HG03457 (cell line): Measurements from ENCODE around the gene JAZF1.
"Not testable (repeated sequence)": the region's sequence is repeated elsewhere in the genome, so short reads cannot be mapped to it uniquely, and the experiment has no call there.

Source experiments
- ATAC-seq: cut with Tn5 transposase; IDR thresholded peaks from one replicate; pipeline ENCODE4 v1.9.1; 2021; ENCODE audit warnings: moderate number of reproducible peaks; ENCODE audit not compliant: unreplicated experiment

The JAZF1 gene

DNA sequence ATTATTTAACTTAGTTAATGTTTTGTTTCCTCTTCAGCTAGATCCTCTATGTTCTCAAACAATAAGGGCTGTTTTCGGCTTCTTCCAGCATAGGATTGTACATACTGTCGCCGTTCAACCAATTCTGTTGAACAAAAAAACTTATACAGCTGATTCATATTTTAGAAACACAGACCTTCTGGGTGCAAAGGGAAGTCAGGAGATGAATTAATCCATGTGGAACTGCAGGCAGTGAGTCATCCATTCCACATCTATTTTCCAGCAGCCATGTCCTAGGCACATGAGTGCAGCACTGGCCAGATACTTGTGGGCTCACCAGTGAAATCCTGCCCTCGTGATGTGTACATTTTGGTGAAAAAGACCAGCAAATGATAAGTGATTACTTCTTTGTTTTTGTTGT lies 163.2 kb downstream of the JAZF1 start:
- no peak for ATAC-seq

DNA sequence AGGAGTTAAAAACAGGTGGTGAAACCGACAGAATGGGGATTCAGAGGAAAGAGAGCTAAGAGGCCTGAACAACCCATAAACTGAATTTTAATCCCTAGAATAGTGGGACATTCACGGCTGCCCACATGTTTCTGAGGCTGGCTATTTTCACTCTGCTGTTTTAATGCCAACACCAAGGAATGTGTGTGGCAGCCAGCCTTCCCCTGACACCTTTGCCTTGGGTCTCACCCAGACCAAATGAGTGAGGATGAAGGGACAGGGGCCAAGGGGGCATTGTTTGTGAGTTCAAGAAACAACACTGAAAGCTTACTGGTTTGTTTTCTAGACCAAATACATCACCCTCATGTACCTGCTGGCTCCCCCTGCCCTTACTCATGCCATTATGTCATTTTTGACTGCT lies 164.3 kb downstream of the JAZF1 start:
- ATAC-seq: no peak

DNA sequence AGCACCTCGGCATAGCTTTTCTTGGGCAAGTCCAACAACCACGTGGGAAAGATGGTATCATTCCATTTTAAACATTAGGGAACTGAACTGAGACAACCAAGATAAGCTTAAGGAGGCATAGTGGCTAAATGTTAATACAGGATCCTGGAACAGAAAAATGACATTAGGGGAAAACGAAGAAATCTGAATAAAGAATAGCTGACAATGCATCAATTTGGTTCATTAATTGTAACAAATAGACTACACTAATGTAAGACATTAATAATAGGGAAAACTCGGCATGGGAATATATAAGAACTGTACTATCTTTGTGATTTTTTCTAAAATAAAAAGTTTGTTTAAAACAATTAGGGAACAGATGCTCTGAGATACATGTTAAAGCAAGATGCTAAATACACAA lies 165.4 kb downstream of the JAZF1 start:
- ATAC-seq: no peak

DNA sequence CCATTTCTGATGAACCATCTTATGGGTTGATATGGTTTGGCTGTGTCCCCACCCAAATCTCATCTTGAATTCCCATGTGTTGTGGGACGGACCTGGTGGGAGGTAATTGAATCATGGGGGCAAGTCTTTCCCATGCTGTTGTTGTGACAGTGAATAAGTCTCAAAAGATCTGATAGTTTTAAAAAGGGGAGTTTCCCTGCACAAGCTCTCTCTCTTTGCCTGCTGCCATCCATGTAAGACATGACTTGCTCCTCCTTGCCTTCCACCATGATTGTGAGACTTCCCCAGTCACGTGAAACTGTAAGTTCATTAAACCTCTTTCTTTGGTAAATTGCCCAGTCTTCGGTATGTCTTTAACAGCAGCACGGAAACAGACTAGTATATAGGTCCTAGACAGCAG lies 166.3 kb downstream of the JAZF1 start:
- not testable (repeated sequence) for ATAC-seq

DNA sequence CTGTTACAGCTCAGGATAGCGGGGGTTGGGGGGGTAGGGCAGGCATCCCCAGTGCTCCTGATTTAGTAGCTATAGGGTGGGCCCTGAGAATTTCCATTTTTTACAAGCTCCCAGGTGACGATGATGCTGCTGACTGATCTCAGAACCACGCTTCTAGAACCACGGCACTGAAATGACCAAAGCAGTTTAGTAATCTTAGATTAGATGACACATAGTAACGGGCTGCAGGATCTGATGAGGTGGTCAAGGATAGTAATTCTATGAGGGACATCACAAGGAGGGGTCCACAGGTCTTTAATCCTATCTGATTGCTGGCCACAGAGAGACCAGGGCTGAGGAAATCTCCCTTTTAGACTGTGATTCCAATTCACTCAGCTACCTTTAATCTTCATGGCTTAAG lies 167.2 kb downstream of the JAZF1 start:
- no peak for ATAC-seq

DNA sequence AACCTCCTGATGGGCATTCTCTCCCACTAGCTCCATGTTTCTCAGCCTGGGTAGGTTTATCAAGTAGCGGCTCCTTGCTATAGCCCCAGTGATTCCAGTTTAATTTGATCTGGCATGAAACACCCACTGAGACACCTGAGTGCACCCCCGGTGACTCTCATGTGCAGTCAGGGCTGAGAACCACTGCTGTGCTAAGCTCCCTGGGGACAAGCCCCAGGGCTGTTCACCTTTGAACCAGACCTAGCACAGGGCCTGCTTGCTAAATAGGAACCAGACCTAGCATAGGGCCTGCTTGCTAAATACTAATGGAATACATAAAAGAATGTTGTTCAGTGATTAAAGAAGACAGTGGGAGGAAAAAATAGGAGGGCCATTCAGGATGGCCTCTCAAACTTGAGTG lies 167.6 kb downstream of the JAZF1 start:
- ATAC-seq: no peak

DNA sequence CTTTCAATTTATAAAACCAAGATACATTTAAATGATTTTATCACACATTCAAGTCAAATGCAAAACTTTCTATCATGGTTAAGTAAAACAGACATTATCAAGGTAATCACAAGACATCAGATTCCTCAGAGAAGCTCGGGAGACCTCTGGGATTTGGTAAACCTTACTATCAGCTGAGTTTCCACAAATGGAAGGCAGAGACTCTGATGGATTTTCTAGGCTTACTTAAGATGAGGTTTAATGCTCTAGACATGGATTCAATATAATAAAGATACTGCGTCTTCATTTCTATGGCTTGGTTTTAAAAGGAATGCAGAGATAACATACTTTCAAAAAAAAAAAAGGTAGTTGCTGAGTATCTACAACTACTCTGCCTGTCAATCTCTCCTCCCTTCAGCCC lies 171.7 kb downstream of the JAZF1 start:
- ATAC-seq: no peak

DNA sequence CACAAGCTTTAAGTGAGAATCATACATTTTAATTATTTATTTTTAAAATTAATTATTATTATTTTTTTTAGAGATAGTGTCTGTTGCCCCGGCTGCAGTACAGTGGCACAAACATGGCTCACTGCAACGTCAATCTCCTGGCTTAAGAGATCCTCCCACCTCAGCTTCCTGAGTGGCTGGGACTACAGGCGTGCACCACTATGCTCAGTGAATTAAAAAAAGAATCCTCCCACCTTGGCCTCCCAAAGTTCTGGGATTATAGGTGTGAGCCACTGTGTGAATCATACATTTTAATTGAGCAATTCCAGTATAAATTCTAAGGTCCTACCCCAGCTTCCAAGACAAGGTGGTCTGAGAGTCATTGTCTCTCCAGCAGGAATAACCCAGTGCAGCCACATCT lies 172.4 kb downstream of the JAZF1 start:
- ATAC-seq: no peak

DNA sequence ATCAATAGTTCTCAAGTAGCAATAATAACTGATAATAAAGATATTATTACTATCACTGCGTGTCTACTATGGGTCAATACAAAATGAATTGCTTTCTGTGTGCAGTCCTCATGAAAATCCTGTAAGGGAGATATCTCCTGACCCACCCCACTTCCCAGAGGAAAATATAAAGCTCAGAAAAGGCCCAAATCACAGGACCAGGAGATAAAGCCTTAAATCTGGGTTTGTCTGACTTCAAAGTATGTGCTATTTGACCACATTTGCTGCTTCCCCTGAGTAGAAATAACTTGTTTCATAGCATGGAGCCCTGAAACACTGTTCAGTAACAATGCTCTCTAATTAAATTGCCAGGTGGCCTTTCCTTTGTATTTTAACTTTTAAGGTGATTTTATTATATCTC lies 174.1 kb downstream of the JAZF1 start:
- no peak for ATAC-seq

DNA sequence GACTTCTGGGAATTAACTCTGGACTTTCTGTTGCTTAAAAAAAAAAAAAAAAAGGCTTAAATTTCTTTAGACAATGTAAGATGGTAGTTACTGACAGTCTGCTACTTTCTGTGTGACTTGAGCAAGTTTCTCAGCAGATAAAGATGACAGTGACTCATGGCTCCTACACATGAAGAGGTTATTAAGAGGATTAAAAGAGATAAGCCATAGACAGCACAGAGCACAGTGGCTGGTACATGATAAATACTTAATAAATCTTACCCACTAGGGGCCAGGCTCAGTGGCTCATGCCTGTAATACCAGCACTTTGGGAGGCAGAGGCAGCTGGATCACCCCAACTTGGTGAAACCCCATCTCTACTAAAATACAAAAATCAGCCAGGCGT lies 174.8 kb downstream of the JAZF1 start:
- ATAC-seq: no peak

DNA sequence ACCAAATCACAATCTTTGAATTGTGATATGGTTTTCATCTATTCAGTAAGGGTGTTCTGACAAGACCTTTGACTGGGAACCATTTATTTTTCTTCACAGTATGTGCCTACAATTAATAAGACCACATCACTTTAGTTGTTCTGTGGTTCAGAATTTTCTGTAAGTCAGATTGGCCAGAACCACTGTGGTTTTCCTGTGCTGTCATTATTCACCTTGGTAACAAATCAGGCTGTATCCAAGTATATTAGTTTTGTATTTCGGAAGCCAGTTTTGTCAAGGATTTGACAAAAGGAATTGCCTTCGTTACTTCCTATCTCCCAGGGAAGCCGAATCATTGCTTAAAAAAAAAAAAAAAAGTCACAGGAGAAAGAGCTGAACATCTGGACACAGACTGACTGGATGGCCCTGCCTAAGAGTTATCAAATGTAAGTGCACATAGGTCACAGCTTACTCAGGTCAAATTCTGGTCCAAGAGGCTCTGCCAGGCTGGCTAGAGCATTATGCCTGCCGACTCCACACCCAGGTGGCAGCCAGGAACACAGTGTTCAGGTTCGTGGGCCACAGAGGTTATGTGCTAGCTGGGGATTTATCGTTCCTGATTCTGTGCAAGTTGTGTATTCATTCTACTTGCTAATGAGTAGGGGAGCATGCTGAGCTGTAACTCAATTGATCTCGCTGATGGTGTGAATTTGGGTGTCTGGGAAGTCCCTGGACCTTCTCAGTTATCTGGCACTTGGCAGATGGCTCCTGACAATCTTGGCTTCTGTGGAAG lies 175.3 kb downstream of the JAZF1 start:
- ATAC-seq: no peak

DNA sequence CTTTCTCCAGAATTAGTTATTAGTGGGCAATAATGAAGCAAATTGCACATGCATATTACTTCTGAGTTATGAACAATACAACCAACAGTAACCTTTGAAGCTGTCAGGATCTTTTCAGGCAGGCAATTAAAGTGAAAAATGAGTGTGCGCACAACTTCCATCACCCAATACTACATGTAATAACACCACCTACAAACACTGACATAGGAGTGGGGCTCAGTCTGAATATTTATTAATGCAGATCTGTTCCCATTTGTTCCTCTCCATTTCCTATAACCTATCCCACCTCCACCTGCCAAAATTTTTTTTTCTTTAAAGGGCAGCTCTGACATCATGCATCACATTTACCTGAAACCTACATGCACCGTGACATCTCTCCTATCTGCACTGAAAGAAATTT lies 177.2 kb downstream of the JAZF1 start:
- no peak for ATAC-seq

DNA sequence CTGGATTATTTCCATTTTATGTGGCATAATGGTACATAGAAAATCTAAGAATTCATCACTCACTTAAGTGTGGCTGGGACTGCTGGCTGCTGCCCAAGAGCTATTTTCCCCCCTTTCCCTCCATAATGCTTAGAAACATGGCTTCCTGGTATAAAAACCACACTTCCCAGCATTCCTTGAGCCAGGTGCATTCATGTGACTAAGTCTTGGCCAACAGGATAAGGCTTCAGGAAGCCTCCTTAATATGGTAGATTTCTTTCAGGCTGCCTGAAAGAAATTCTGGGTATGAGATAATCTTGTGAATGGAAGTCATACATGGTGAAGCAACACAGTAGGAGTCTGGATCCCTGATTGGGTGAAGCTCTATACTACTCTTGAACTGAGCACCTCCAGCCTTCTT lies 178.0 kb downstream of the JAZF1 start:
- no peak for ATAC-seq

DNA sequence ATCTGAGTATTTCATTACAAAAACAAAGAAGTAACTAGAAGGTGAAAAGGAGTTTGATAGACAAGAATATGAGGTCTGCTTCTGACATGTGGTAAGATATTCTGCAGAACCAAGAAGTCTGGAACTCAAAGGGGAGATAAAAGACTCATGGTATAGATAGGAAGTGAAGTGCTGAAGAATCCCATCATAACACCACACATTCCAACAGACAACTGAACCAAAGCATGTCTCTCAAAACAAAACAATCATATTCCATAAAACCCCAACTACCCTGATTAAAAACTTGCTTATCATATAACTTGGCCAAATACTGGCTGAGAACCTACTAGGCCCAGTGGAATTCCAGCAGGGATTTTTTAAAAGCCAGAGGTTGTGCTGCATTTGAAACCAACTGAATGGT lies 178.7 kb downstream of the JAZF1 start:
- ATAC-seq: no peak

DNA sequence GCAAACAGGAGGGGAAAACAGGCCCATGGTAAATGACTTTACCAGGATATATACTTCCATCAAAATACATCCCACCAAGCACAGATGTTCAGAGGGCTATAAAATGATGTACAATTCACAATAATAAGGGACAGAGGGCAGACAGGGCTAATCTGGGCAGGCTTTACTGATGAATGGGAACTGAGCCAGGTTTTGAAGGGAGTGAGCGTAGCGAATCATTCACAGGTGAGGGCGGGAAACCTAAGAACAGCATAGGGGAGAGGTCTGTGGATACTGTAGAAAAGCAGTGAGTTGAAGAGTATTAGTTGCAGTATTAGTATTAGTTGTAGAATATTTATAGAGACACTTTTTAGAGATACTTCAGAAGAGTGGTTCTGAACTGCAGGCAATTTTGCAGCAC lies 180.8 kb downstream of the JAZF1 start:
- ATAC-seq: no peak

DNA sequence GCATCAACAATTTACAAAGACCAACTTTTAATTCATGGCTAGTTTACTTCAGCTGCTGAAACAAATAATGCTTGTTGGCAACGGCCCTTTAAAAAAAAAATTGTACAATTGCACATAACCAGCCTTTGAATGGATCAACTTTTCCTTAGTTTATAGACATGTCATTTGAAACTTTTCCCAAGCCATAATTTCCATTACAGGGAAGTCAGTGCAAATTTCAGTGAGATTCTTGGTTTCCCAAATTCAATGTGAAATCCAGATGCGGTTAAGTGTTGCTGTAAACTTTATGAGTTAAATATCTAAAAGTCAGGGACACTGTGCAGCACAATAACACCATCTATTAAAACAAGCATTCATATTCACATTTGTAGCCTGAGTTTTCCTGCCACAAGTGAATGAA lies 182.2 kb downstream of the JAZF1 start:
- no peak for ATAC-seq

DNA sequence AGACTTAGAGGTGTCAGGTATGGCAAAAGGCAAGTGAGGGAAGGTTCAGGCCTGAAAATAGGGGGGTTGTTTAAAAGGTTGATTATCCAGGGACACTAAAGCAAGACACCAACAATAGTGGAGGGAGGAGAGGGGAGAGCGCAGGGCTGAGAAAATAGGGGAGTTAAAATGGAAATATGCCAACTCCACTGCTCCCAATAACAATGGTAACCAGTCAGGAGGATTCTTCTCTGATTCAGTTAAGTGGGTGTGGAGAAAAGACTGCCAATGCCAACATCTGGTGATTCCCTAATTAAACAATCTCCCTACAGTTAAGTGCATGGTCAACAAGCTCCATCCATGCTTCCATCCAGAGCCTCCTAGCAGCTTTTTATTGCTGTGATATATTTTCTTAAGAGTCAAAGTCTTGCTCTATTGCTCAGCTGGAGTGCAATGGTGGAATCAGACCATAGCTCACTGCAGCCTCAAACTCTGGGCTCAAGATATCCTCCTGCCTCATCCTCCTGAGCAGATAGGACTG lies 183.3 kb downstream of the JAZF1 start:
- ATAC-seq: no peak

DNA sequence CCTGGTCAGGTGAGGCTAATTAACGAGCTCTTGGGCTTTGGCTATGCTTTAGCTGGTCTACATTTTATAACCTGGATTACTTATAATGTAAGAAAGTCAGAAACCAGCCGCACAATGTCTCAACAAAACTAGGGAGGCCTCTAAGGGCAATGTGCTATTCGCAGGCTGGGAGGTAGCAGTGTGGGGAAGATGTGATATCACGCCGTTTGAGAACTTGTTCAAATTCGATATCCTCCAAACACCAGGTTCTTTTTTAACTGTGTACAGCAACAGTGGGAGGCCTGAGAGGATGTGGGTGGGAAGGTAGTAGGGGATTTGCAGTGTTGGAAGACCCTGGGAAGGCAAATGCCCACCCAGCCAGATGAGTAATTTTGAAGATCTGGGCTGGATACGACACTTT lies 184.5 kb downstream of the JAZF1 start:
- ATAC-seq: no peak

DNA sequence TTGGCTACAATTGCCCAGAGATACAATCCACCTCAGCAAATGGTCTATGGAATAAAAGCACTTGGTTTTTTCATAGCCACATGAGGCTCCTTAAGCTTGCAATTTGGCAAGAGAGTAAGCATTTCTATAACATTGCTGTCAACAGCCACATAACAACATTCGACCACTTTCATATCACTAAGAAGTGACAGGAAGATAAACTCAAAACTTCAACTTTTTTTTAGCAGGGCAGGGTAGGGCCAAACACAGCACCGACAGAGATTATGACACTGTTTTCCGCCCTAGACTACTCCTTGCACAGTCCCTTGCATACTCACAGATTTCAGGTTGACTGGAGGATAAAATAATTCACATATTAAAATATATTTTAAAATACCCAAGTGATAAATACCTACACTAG lies 185.4 kb downstream of the JAZF1 start:
- no peak for ATAC-seq

DNA sequence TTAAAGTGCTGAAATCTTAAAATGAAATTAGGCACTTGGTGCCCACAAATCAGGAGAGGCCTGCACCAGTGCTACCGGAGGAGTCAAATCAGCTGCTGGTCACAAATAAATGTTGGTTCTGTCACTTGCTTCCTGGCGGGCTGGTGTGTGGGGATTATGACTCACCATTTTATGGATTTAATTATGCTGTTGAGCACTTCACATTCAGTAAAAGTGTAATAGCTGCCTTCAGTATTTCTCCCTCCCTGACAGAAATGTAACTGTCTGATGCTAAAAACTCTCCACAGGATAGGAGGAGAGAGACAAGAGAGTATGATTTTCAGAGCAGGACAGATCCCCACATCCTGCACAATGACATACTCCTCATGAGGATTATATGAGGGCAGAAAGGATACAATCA lies 186.0 kb downstream of the JAZF1 start:
- no peak for ATAC-seq

DNA sequence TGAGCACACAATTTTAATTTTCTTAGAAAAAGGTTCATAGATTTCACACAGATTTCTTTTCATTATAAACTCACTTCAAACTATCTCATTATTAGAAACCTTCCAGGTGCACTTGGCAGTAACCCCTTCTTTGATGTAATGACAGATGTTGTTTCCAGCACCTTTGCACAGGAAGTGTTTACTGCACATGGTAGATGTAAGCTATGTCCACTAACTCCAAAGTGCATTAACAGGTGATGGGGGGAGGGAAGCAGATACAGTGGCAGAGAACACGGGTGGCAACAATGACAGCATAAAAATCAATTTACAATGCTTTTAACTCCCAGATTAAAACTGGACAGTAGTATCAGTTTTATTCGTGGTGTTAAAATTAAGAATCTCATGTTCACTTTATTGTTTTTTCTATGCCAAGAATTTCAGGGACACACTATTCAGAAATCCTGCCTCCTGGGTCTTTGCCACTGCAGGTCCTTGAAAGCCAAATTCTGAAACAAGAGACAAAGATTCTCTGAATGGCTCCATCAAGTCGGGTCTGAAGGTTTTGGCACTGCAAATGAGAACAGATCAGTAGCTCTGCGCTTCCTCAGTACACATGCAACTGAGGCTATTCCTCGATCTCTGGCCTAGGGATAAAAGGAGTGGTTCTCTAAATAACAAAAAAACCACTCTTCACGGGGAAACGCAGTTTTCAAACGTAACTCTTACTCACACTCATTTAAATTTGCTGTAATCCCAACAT lies 187.7 kb downstream of the JAZF1 start:
- ATAC-seq: no peak

DNA sequence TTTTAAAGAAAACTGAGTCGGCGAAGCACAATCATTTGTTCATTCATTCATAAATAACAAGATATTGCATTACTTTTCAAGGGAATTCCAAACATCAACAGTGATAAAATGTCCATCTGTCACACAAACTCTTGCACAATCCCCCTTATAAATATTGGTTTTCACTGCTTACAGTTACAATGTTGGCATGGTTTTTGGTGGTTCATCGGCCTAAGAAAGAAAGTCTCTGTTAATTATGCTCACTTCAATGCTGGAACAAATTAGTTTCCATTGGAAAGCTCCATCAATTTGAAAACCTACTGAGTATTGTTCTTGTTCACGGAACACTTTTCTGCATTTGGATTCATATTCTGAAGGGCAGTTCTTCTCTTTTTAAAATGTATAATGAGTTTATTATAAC lies 188.5 kb downstream of the JAZF1 start:
- no peak for ATAC-seq
